CD4-positive, CD25-positive, alpha-beta regulatory T cell (primary cell): ENCODE data around the gene DENND5B. TPM values are rescaled to one million over a fixed set of nuclear protein-coding genes. Genes with fewer than 3 reads are reported as not detected.

Experiments used
- ATAC-seq, 2 donors: fragments of 150-1000 bp; cut with Tn5 transposase; one replicate each; pipeline ENCODE4 v1.10.0; 2021; ENCODE audit warnings: low read depth in 2 of 2, moderate number of reproducible peaks in 2 of 2, moderate library complexity in 1 of 2
- DNase-seq, 3 donors: peaks; one replicate each; pipeline versions ENCODE4 v3.0.0 to v3.0.0-alpha.2; 2012 to 2022; ENCODE audit warnings: mixed read lengths in 1 of 3
- H3K27ac ChIP-seq: one replicate; pipeline ENCODE4 v1.7.0; 2013; ENCODE audit warnings: mild to moderate bottlenecking, low read length; ENCODE audit not compliant: insufficient read depth, poor library complexity, severe bottlenecking
- H3K27me3 ChIP-seq: one replicate; pipeline ENCODE4 v1.7.0; 2013; ENCODE audit warnings: low read length; ENCODE audit not compliant: control insufficient read depth, insufficient read depth
- H3K36me3 ChIP-seq: one replicate; pipeline ENCODE4 v1.7.0; 2013; ENCODE audit warnings: mild to moderate bottlenecking, low read length, moderate library complexity; ENCODE audit not compliant: control insufficient read depth, insufficient read depth
- H3K4me1 ChIP-seq: 2 replicates; pipeline ENCODE4 v1.7.0; 2013; ENCODE audit warnings: mild to moderate bottlenecking, low read length; ENCODE audit not compliant: insufficient read depth, control insufficient read depth, poor library complexity, severe bottlenecking
- H3K4me3 ChIP-seq: one replicate; pipeline ENCODE4 v1.7.0; 2013; ENCODE audit warnings: low read depth, mild to moderate bottlenecking, low read length, moderate library complexity
- H3K9me3 ChIP-seq, 2 experiments: 1 replicate in 1 of 2; 2 replicates in 1 of 2; pipeline ENCODE4 v1.7.0; 2013; ENCODE audit warnings: low read length in 2 of 2, mild to moderate bottlenecking in 1 of 2, moderate library complexity in 1 of 2; ENCODE audit not compliant: control insufficient read depth in 2 of 2
- H3K27ac Mint-ChIP-seq, 3 donors: one replicate each; pipeline ENCODE4 v1.8.0; 2020 to 2022; ENCODE audit warnings: mild to moderate bottlenecking in 3 of 3, mixed read lengths in 3 of 3, moderate library complexity in 2 of 3
- H3K27me3 Mint-ChIP-seq: one replicate; pipeline ENCODE4 v1.8.0; 2022; ENCODE audit warnings: mild to moderate bottlenecking, mixed read lengths
- H3K36me3 Mint-ChIP-seq: one replicate; pipeline ENCODE4 v1.8.0; 2020; ENCODE audit warnings: mixed read lengths
- H3K4me1 Mint-ChIP-seq, 4 donors: one replicate each; pipeline ENCODE4 v1.8.0; 2020 to 2022; ENCODE audit warnings: mixed read lengths in 4 of 4, mild to moderate bottlenecking in 1 of 4
- H3K4me3 Mint-ChIP-seq, 4 donors: one replicate each; pipeline ENCODE4 v1.8.0; 2020 to 2022; ENCODE audit warnings: mild to moderate bottlenecking in 4 of 4, mixed read lengths in 4 of 4, moderate library complexity in 3 of 4
- H3K9me3 Mint-ChIP-seq, 7 donors: one replicate each; pipeline ENCODE4 v1.8.0; 2020 to 2022; ENCODE audit warnings: mixed read lengths in 7 of 7, mild to moderate bottlenecking in 3 of 7, moderate library complexity in 2 of 7
- polyA plus RNA-seq, 4 donors: library from polyadenylated mRNA; unstranded; fragments of 300-500 nt; fragmentation: Illumina TruSeq; gene quantifications; one replicate each; pipeline ENCODE4 v1.2.3, GENCODE V29; 2021
- total RNA-seq: library from RNA; stranded (reverse); gene quantifications from one replicate; pipeline ENCODE4 v1.2.3, GENCODE V29; 2022

Gene DENND5B
- total RNA-seq (0.76 TPM), polyA plus RNA-seq (under 1 TPM in 1 of 4 donors, not detected in 3; 0.39 TPM)

DNA sequence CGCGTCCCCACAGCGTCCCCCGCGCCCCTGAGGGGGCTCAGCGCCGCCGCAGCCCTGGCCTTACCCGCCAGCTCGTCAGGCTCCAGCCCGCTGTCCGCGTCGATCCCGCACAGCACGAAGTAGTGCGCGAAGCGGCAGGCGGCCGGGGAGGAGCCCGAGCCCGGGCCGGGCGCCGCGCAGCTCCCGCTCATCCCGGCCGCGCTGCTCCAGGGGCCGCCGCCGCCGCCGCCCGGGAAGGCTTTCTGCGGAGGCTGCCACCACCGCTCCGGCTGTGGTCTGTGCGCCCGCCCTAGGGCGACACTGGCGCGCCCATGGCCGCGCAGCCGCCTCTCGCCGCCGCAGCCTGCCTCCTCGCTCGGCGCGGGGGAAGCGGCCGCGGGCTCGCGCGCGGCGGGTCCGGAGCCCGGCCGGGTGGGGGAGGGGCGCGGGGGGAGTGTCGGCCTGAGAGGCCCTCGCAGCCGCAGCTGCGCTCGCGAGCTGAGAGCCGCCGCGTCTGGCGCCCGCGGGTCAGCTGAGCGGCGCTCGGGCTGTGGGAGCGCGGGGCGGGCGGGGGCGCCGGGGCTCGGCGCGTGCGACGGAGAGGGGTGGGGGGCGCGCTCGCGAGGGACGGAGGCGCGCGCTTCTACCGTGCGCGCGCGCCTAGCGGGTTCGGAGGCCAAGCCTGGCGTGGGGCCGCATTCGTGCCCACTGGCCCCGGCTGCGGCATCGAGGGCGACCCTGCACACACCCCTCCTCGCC, at the start of gene DENND5B:
Gene DENND5B (minus strand): TSS at position 495 of the 738 bp plus-strand sequence. CDS start 304 bp downstream, at position 191.
- Mint-ChIP-seq H3K36me3 (no peaks in the 10 kb centered on the region), H3K4me1 (peaks cover 4 to 19% (median 8%) of the 10 kb centered on the region in 4 donors), H3K27ac (no peak within 1 kb of the TSS), H3K4me3 (peak within 1 kb of the TSS; percentile 73 to 93 (median 86)), H3K9me3 (peaks cover 0 to 2% (median 0%) of the 10 kb centered on the region in 7 donors), H3K27me3 (peaks cover 58% of the 10 kb centered on the region)
- Histone ChIP-seq H3K27me3 (peaks cover 35% of the 10 kb centered on the region), H3K9me3 (peaks cover 0 to 2% of the 10 kb centered on the region in 2 experiments), H3K4me1 (peaks cover 20% of the 10 kb centered on the region), H3K27ac (no peak within 1 kb of the TSS), H3K4me3 (peak within 1 kb of the TSS; percentile 11), H3K36me3 (no peaks in the 10 kb centered on the region)
- DNase-seq (no peak), ATAC-seq (peak in 1 of 2 donors; percentile 33)

DNA sequence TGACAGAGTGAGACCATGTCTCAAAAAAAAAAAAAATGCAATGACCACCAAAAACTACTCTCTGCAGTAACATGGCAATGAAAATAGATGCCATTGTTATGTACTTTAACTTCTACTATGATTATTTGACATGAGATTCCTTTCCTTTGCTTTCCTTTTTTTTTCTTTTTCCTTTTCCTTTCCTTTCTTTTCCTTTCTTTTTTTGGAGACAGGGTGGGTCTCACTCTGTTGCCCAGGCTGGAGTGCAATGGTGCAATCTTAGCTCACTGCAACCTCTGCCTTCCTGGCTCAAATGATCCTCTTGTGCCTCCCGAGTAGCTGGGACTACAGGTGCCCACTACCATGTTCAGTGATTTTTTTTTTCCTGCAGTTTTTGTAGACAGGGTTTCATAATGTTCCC, 43.7 kb upstream of the DENND5B start:
- no peaks in the 10 kb centered on the region for H3K9me3 ChIP-seq
- no peak overlapping the region for H3K4me3 ChIP-seq
- Mint-ChIP-seq H3K27me3 (no peaks in the 10 kb centered on the region), H3K4me3 (no peak overlapping the region), H3K4me1 (peaks cover 0 to 6% (median 3%) of the 10 kb centered on the region in 4 donors), H3K36me3 (no peaks in the 10 kb centered on the region), H3K9me3 (peaks cover 0 to 1% (median 0%) of the 10 kb centered on the region in 7 donors), H3K27ac (peak overlapping the region in 1 of 3 donors; percentile 8)
- DNase-seq (no peak), ATAC-seq (no peak)
- no peaks in the 10 kb centered on the region for H3K27me3 ChIP-seq
- no peaks in the 10 kb centered on the region for H3K4me1 ChIP-seq
- H3K36me3 ChIP-seq: no peaks in the 10 kb centered on the region
- no peak overlapping the region for H3K27ac ChIP-seq

DNA sequence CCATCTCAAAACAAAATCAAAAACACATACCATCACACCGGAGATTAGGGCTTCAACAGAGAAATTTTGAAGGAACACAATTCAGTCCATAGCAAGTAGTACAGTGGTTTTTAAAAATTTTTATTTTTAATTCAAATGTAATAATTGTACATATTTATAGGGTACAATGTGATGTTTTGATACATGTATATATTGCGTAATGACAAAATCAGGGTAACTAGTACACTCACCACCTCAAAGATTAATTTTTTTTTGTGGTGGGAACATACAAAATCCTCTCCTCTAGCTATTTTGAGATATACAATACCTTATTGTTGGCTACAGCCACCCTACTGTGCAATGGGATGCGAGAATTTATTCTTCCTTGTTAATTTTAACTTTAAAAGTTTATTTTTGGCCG, 42.5 kb upstream of the DENND5B start:
- Mint-ChIP-seq H3K27me3 (no peaks in the 10 kb centered on the region), H3K4me1 (peaks cover 0 to 6% (median 3%) of the 10 kb centered on the region in 4 donors), H3K4me3 (no peak overlapping the region), H3K36me3 (no peaks in the 10 kb centered on the region), H3K27ac (no peak overlapping the region), H3K9me3 (peaks cover 0 to 1% (median 0%) of the 10 kb centered on the region in 7 donors)
- Histone ChIP-seq H3K4me3 (no peak overlapping the region), H3K4me1 (no peaks in the 10 kb centered on the region), H3K27ac (no peak overlapping the region), H3K36me3 (no peaks in the 10 kb centered on the region), H3K27me3 (no peaks in the 10 kb centered on the region), H3K9me3 (no peaks in the 10 kb centered on the region)
- no peak for DNase-seq
- no peak for ATAC-seq

DNA sequence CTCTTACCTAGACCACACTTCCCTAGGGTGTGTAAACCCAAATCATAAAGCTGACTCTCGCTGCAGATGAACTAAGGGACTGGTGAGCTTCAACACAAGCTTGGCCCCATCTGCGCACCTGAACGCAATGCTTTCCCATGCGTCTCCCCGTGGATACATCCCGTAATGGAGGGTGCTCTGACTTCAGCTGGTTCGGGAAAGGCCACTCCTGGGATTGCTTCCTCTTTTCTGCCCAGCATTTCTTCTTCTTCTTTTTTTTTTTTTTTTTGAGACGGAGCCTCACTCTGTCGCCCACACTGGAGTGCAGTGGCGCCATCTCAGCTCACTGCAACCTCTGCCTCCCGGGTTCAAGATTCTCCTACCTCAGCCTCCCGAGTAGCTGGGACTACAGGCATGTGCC, 40.9 kb upstream of the DENND5B start:
- H3K4me1 ChIP-seq: no peaks in the 10 kb centered on the region
- Mint-ChIP-seq H3K4me3 (no peak overlapping the region), H3K9me3 (peaks cover 0 to 1% (median 0%) of the 10 kb centered on the region in 7 donors), H3K4me1 (peaks cover 0 to 5% (median 3%) of the 10 kb centered on the region in 4 donors), H3K27me3 (peaks cover under 1% of the 10 kb centered on the region), H3K27ac (no peak overlapping the region), H3K36me3 (no peaks in the 10 kb centered on the region)
- ATAC-seq (no peak), DNase-seq (no peak)
- no peaks in the 10 kb centered on the region for H3K27me3 ChIP-seq
- no peak overlapping the region for H3K4me3 ChIP-seq
- H3K36me3 ChIP-seq: no peaks in the 10 kb centered on the region
- no peaks in the 10 kb centered on the region for H3K9me3 ChIP-seq
- no peak overlapping the region for H3K27ac ChIP-seq

DNA sequence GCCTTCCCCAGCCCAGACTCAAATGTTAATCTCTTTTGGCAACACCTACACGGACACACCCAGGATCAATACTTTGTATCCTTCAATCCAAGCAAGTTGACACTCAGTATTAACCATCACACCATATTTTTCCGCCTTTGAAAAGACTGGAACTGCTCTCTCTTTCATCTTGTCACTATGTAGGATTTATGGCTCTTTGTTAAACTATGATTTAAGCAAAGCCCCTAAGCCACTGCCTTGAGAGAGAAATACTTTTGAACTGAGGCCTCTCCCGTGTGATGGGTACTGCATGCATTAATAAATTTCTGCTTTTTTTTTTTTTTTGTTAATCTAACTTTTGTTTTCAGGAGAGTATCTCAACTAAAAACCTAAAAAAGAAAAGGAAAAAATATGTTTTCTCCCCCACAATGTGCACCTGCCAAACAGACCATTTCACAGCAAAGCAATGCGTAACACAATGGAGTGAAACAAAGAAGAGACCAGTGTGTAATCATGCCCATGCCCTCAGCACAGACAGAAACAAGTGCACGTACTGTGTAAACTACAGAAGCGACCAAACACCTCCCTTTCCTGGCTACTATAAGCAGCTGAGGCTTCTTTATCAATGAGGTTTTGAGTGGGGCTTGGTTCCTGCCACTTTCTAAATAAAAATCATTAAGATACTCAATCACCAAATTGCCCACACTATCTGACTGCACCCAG, 40.2 kb upstream of the DENND5B start:
- H3K27me3 Mint-ChIP-seq: peaks cover 5% of the 10 kb centered on the region
- peaks cover 0 to 1% (median 0%) of the 10 kb centered on the region in 7 donors for H3K9me3 Mint-ChIP-seq

DNA sequence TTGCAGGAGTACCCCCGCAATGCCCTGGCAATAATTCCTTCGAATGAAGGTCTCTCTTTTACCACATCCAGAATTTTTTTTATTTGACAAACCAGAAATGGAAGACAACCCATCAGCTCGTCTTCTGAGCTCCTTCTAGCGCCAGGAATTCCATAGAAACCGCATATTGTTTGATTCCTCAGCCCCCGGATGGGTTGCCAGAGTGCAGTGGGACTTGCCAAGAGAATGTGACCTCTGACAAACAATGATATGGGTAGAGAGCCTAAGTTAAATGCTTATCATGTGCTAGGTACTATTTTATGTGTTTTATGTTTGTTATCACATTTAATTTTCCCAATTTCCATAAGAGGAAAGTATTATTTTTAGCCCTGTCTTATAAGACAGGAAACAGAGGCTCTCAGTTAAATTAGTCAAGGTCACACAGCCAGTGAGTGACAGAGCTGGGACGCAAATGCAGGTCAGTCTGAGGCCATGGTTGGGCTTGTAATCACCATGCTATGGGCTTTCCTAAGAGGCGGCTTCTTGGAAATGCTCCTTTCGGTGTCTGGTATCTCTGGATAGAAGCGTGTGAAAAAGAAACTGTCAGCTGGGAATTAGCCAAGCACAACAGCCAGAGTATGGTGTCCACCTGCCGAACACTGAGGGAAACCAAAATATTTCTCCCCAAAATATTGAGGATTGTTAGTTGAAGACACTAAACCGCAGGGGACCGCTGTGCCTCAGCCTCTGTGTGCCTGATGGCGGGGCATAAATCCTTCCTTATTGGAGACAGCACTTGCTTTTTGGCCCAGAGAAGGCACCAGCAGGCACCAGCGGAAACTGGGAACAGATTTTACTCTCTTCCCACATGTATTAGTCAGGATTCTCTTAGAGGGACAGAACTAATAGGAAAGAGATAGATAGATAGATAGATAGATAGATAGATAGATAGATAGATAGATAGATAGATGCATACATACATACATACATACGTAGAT, 39.1 kb upstream of the DENND5B start:
- no peaks in the 10 kb centered on the region for H3K9me3 ChIP-seq
- Mint-ChIP-seq H3K9me3 (peaks cover 0 to 1% (median 0%) of the 10 kb centered on the region in 7 donors), H3K36me3 (no peaks in the 10 kb centered on the region), H3K27me3 (peaks cover 5% of the 10 kb centered on the region), H3K4me1 (no peaks in the 10 kb centered on the region), H3K4me3 (no peak overlapping the region), H3K27ac (no peak overlapping the region)
- no peaks in the 10 kb centered on the region for H3K27me3 ChIP-seq
- DNase-seq (no peak), ATAC-seq (no peak)
- no peaks in the 10 kb centered on the region for H3K4me1 ChIP-seq
- no peaks in the 10 kb centered on the region for H3K36me3 ChIP-seq
- no peak overlapping the region for H3K27ac ChIP-seq
- H3K4me3 ChIP-seq: no peak overlapping the region

More for the DNA sequence above, 40.2 kb upstream of the DENND5B start:
- Mint-ChIP-seq H3K4me1 (no peaks in the 10 kb centered on the region), H3K36me3 (no peaks in the 10 kb centered on the region), H3K4me3 (no peak overlapping the region), H3K27ac (no peak overlapping the region)
- Histone ChIP-seq H3K4me1 (no peaks in the 10 kb centered on the region), H3K4me3 (no peak overlapping the region), H3K36me3 (no peaks in the 10 kb centered on the region), H3K27me3 (no peaks in the 10 kb centered on the region), H3K9me3 (no peaks in the 10 kb centered on the region), H3K27ac (no peak overlapping the region)
- DNase-seq (no peak), ATAC-seq (no peak)

DNA sequence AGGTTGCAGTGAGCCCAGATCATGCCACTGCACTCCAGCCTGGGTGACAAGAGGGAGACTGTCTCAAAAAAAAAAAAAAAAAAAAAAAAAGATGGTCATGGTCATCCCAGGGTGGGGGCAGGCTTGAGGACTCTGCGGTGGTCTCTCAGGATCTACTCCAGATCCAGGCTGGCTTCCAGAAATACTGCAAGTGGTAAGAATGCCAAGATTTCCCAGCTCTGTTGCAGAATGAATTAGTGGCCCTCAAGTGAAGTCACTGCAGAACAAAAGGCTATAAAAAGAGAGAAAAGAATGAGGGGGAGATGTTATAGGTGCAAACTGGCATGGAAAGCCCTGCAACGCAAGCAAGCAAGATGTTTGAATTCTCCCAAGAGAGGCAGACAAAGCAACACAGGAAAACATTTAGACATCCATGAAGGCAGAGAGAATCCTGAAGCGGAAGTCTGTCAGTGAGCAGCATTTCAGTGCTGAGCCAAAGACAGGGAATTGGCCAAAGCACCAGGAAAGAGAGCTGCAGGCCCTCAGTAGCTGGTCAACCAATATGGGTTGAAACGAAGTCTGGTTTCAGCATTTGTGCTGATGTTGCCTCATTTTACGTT, 36.6 kb upstream of the DENND5B start:
- DNase-seq (no peak), ATAC-seq (no peak)
- no peaks in the 10 kb centered on the region for H3K36me3 ChIP-seq
- no peaks in the 10 kb centered on the region for H3K27me3 ChIP-seq
- no peaks in the 10 kb centered on the region for H3K9me3 Mint-ChIP-seq
- no peak overlapping the region for H3K4me3 Mint-ChIP-seq
- no peak overlapping the region for H3K27ac Mint-ChIP-seq
- H3K4me1 ChIP-seq: no peaks in the 10 kb centered on the region
- no peak overlapping the region for H3K27ac ChIP-seq
- no peaks in the 10 kb centered on the region for H3K4me1 Mint-ChIP-seq
- H3K27me3 Mint-ChIP-seq: peaks cover 7% of the 10 kb centered on the region
- H3K4me3 ChIP-seq: no peak overlapping the region
- H3K9me3 ChIP-seq: no peaks in the 10 kb centered on the region
- H3K36me3 Mint-ChIP-seq: no peaks in the 10 kb centered on the region
